Kidney (tissue), 14 donors: ENCODE results near the gene PKD1L1. TPM values are rescaled to one million over a fixed set of nuclear protein-coding genes. Genes with fewer than 3 reads are reported as not detected.
A peak's percentile ranks its signal among the peaks of the same experiment; 100 is the strongest.

Experiments used
- DNase-seq, 5 donors: peaks; one replicate each; pipeline ENCODE4 v3.0.0-alpha.2; 2013 to 2020
- FAIRE-seq: peaks from 2 replicates; lab custom pipeline; 2012; peaks lifted over from hg19 to GRCh38; lab: Jason Lieb, UNC
- H3K27ac ChIP-seq, 2 donors: one replicate each; pipeline ENCODE4 v1.7.0; 2013; ENCODE audit warnings: low read depth in 2 of 2, low read length in 2 of 2, inconsistent platforms in 1 of 2
- H3K27me3 ChIP-seq: one replicate; pipeline ENCODE4 v1.7.1; 2013; ENCODE audit warnings: low read length, inconsistent platforms; ENCODE audit not compliant: control insufficient read depth, insufficient read depth
- H3K36me3 ChIP-seq, 3 donors: one replicate each; pipeline versions ENCODE4 v1.7.0 to v1.7.1; 2013; ENCODE audit warnings: low read length in 3 of 3, control low read depth in 1 of 3, inconsistent platforms in 1 of 3; ENCODE audit not compliant: insufficient read depth in 3 of 3, control insufficient read depth in 2 of 3
- H3K4me1 ChIP-seq, 3 donors: one replicate each; pipeline versions ENCODE4 v1.7.0 to v1.7.1; 2013; ENCODE audit warnings: low read length in 3 of 3, inconsistent platforms in 1 of 3, low read depth in 1 of 3; ENCODE audit not compliant: control insufficient read depth in 2 of 3, insufficient read depth in 2 of 3
- H3K4me3 ChIP-seq, 3 donors: one replicate each; pipeline versions ENCODE4 v1.7.0 to v1.8.1; 2013; ENCODE audit warnings: low read length in 3 of 3, control low read depth in 1 of 3, inconsistent platforms in 1 of 3
- H3K9ac ChIP-seq, 3 donors: one replicate each; pipeline versions ENCODE4 v1.7.0 to v1.7.1; 2013; ENCODE audit warnings: low read length in 3 of 3, control low read depth in 1 of 3, inconsistent platforms in 1 of 3
- H3K9me3 ChIP-seq, 3 donors: one replicate each; pipeline versions ENCODE4 v1.7.0 to v1.7.1; 2013; ENCODE audit warnings: low read length in 3 of 3, control low read depth in 1 of 3, inconsistent platforms in 1 of 3; ENCODE audit not compliant: control insufficient read depth in 2 of 3, insufficient read depth in 1 of 3
- intact Hi-C: fragments of 100-400 bp; cut with DNase I; formaldehyde crosslinking; loops from one replicate; pipeline ENCODE4 v1.11.1; 2022
- polyA plus RNA-seq: library from polyadenylated mRNA; stranded (reverse); fragments of 350-450 nt; fragmentation: Illumina TruSeq; extraction: RNeasy Lipid Tissue Mini Kit (QIAGEN cat#74804); gene quantifications from one replicate; pipeline ENCODE4 v1.2.3, GENCODE V29; 2014; ENCODE audit warnings: low read depth, low replicate concordance; ENCODE audit not compliant: insufficient read depth
- total RNA-seq: library from RNA; stranded (reverse); fragmentation: NEBNext Ultra II Directional; extraction: Animal tissue kit (Norgen Biotek cat#: 25700); gene quantifications from one replicate; pipeline ENCODE4 v1.2.1, GENCODE V29; 2021
- TF ChIP-seq, protein P1 (sequence below): IDR thresholded peaks from 3 replicates; pipeline ENCODE4 v1.5.1; 2012; ENCODE audit warnings: mild to moderate bottlenecking, moderate library complexity, borderline replicate concordance; ENCODE audit not compliant: insufficient read depth; ENCODE audit errors: extremely low read depth
- donor health status: control.
- donor health status: control.
- donor health status: control.
- donor health status: control.
- donor health status: control.
- donor health status: DM: yes; HTN: yes; CAD: no.
- donor health status: Normal renal cell carcinoma (clear cell type).

PKD1L1 gene
- total and polyA plus RNA-seq, 2 donors from 2014 or later, result 0.32 to 0.82 TPM

- Histone ChIP-seq H3K4me1 (peaks cover 0 to 8% (median 0%) of the 10 kb centered on the region in 3 donors), H3K9me3 (no peaks in the 10 kb centered on the region), H3K27me3 (no peaks in the 10 kb centered on the region), H3K36me3 (no peaks in the 10 kb centered on the region), H3K4me3 (no peak overlapping the region), H3K9ac (no peak overlapping the region), H3K27ac (no peak overlapping the region)
- intact Hi-C loops, result no loop called here
- DNase-seq (no peak), FAIRE-seq (no peak)
- TF ChIP-seq, protein P1, sequence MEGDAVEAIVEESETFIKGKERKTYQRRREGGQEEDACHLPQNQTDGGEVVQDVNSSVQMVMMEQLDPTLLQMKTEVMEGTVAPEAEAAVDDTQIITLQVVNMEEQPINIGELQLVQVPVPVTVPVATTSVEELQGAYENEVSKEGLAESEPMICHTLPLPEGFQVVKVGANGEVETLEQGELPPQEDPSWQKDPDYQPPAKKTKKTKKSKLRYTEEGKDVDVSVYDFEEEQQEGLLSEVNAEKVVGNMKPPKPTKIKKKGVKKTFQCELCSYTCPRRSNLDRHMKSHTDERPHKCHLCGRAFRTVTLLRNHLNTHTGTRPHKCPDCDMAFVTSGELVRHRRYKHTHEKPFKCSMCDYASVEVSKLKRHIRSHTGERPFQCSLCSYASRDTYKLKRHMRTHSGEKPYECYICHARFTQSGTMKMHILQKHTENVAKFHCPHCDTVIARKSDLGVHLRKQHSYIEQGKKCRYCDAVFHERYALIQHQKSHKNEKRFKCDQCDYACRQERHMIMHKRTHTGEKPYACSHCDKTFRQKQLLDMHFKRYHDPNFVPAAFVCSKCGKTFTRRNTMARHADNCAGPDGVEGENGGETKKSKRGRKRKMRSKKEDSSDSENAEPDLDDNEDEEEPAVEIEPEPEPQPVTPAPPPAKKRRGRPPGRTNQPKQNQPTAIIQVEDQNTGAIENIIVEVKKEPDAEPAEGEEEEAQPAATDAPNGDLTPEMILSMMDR, result no peak
Observed at GRCh38 chr7:47804767-47805545, 143.3 kb downstream of the PKD1L1 start.

- peak in 1 of 5 donors; percentile 7 for DNase-seq
- H3K27me3 ChIP-seq, result no peaks in the 10 kb centered on the region
- no peak for FAIRE-seq
- TF ChIP-seq, protein P1, result no peak
- H3K4me1 ChIP-seq, result peaks cover 0 to 8% (median 0%) of the 10 kb centered on the region in 3 donors
- H3K9me3 ChIP-seq, result no peaks in the 10 kb centered on the region
- no peaks in the 10 kb centered on the region for H3K36me3 ChIP-seq
- H3K27ac ChIP-seq, result no peak overlapping the region
- H3K9ac ChIP-seq, result no peak overlapping the region
- intact Hi-C loops, result no loop called here
- no peak overlapping the region for H3K4me3 ChIP-seq
Observed at GRCh38 chr7:47803846-47804245, 144.4 kb downstream of the PKD1L1 start.

DNA sequence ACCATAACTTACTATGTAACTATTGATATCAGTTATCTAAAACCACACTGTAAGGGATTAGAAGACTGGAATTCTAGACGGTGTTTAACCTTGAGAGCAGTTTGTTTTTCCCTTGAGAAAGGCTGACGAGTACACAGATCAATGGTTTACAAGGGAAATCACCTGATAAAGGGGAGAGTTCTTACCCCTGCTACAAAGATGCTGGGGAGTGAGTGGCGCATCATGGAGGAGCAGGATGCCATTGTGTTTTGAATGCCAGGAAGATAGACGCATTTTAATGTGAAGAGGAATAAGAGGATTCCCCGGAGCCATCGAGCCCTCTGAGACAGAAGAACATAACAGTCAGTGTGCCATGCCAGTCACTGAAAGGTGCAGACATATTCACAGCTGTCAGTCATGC is 145.2 kb downstream of the PKD1L1 start:
- H3K36me3 ChIP-seq, result no peaks in the 10 kb centered on the region
- intact Hi-C loops, result no loop called here
- H3K27me3 ChIP-seq, result no peaks in the 10 kb centered on the region
- no peaks in the 10 kb centered on the region for H3K9me3 ChIP-seq
- DNase-seq (no peak), FAIRE-seq (no peak)
- peaks cover 0 to 8% (median 0%) of the 10 kb centered on the region in 3 donors for H3K4me1 ChIP-seq
- H3K27ac ChIP-seq, result no peak overlapping the region
- H3K9ac ChIP-seq, result no peak overlapping the region
- TF ChIP-seq, protein P1, result no peak
- H3K4me3 ChIP-seq, result no peak overlapping the region
